Skin epidermis (tissue), 12 donors: Measurements from ENCODE around the gene BCL2.
"Not testable (repeated sequence)": the region's sequence is repeated elsewhere in the genome, so short reads cannot be mapped to it uniquely, and the experiment has no call there.

Experiments used
- H3K27ac ChIP-seq, 21 experiments: fragments of 200-600 bp; sonication (generic) in 11 of 21; one replicate each; pipeline ENCODE4 v1.5.0; 2020; ENCODE audit warnings: mild to moderate bottlenecking in 3 of 21, inconsistent platforms in 2 of 21, moderate library complexity in 2 of 21
- H3K4me3 ChIP-seq, 7 experiments: fragments of 200-600 bp; sonication (generic) in 2 of 7; one replicate each; pipeline ENCODE4 v1.5.0; 2020; ENCODE audit warnings: inconsistent platforms in 2 of 7, mild to moderate bottlenecking in 2 of 7, moderate library complexity in 1 of 7

BCL2 gene

DNA sequence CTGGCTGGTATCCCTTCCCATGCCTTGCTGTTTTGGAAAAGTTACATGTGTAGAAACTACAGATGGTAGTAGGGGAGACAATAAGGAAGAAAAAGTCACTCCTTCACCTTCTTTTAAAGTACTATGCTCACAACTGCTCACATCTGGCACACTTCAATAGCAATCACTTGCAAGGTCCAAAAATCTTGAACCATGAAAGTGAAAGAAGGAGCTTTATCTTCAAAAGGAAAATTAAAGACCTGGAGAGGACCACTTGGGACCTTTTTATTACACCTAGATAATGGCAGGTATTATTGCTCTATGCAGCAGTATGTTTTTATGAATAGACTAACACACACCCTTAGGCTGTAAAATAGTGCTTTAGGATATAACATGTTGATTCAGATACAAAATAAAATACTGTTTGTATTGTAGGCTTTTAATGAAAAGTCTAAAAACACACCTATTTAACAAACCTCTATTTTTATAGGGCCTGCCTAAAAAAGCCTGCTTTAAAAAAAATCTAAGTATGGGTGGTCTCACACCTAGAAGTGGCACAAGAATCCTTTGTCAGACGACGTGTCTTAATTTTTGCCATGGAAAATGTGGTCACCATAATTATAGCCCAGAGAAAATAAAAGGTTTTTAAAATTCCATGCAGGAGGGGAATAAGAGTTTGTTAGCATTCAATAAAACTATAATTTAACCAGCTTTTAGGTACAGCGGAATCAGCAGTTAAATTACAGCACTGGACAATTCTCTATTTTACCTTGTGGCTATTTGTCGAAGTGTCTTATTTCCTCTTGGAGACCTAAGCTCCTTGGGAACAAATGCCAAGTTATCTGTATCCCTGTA lies 124.0 kb downstream of the BCL2 start:
- H3K4me3 ChIP-seq = no peak overlapping the region
- H3K27ac ChIP-seq = no peak overlapping the region

DNA sequence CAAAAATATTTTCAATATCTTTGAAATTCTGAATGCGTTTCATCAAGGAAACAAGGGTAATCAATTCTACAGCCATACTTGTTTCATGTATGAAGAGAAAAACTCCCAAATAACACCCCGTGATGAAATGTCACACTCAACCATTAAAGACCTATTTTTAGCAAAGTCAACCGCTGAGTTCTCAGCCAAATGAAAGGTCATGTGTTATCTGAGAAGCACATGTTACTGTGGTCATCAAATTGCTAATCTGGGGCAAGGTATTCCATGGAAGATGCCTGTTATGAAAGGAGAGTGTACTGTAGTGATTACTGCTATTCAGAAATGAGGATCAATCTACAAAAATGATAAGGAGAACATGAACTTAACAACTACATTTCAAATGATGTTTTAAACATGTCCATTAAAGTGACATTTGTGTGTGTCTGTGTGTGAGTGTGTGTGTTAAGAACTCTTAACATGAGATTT lies 126.7 kb downstream of the BCL2 start:
- H3K4me3 ChIP-seq = no peak overlapping the region
- peak overlapping the region in 1 of 21 experiments; percentile 36 for H3K27ac ChIP-seq

DNA sequence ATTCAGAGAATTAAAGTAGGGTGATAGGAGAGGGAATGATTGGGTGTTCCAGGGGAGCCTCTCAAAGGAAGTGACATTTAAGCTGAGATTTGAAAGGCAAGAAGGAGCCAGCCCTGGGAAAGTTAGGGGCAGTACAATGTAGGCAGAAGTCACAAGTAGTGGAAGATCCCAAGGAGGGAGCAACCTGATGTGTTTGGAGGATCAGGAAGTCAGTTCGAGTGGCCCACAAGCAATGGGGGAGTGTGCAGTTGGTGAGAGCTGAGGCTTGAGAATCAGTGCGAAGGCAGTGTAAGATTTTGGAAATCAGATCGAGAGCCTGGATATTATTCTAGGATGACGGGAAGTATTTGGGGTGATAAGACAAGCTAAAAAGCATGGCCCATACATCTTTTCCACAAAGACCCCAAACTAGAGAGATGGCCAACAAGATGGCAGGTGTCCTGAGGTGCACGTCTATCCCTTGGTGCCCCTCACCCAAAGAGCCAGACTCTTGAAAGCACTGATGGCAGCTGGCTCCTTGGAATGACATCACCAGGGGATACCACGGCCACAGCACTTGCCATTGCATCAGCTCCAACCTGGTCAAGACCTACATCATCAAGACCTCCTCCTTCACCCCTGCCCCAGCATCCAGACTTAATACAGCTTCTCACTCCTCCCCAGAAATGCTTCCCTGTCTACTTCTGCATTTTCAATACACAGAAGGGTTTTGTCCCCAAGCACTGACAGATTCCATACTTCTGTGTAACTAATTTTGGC lies 127.3 kb downstream of the BCL2 start:
- H3K27ac ChIP-seq = peak overlapping the region in 1 of 21 experiments; percentile 36
- no peak overlapping the region for H3K4me3 ChIP-seq

DNA sequence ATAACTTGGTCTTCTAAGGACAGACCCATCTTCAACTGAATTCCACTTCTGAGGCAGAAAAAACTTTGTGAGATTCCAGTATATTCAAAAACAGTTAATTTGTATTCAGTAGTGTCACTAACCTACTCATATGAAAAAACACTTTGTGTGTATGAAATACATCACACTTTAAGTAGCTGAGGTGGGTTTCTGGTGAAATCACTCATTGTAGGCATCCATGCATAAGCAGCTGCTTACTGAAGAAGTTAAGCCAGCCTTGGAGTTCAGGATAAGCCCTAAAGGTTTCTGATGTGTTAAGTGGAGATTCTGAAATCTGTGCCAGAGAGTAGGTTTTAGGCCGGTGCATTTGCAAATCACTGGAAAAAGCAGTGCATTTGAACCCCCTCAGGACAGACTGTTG lies 128.2 kb downstream of the BCL2 start:
- H3K4me3 ChIP-seq = no peak overlapping the region
- no peak overlapping the region for H3K27ac ChIP-seq

DNA sequence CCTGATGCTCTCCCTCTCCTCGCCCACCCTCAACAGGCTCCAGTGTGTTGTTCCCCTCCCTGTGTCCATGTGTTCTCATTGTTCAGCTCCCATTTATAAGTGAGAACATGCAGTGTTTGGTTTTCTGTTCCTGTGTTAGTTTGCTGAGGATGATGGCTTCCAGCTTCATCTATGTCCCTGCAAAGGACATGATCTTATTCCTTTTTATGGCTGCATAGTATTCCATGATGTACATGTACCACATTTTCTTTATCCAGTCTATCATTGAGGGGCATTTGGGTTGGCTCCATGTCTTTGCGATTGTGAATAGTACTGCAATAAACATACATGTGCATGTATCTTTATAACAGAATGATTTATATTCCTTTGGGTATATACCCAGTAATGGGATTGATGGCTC lies 128.7 kb downstream of the BCL2 start:
- H3K4me3 ChIP-seq, H3K27ac ChIP-seq: not testable (repeated sequence)

DNA sequence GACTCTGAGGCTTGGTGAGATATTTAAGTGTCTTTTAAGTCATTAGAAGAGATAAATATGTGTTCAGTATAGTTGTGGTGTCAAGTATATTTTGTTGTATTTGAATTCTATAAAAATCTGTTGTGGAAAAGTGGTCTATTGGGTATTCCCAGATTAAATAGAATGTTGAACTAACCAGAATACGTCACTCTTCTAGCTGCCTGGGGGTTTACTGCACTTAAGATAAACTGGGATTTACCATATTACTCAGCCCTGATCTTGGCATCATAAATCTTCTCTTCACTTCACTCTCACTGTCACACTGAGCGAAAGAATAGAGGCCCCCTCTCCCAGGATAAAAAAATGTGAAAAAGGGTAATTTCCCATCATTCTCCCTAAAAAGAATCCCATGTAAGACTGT lies 129.8 kb downstream of the BCL2 start:
- no peak overlapping the region for H3K4me3 ChIP-seq
- H3K27ac ChIP-seq = no peak overlapping the region

DNA sequence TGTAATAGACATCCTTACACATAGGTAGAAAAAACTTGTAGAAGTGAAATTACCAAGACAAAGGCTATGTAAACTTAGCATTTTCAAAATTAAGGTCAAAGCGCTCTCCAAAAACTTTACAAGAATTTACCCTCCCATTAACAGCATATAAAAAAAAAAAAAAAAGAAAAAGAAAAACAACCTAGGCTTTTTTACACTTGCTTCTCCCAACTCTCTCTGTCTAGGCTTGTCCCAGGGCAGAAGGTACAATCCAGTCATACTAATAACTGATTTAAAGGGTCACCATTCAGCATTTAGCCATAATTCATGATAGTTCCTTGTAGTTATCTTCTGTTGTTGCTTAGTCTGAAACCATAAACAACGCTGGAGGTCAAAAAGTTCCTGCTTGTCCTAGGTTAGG lies 130.5 kb downstream of the BCL2 start:
- Histone ChIP-seq H3K27ac (no peak overlapping the region), H3K4me3 (no peak overlapping the region)

DNA sequence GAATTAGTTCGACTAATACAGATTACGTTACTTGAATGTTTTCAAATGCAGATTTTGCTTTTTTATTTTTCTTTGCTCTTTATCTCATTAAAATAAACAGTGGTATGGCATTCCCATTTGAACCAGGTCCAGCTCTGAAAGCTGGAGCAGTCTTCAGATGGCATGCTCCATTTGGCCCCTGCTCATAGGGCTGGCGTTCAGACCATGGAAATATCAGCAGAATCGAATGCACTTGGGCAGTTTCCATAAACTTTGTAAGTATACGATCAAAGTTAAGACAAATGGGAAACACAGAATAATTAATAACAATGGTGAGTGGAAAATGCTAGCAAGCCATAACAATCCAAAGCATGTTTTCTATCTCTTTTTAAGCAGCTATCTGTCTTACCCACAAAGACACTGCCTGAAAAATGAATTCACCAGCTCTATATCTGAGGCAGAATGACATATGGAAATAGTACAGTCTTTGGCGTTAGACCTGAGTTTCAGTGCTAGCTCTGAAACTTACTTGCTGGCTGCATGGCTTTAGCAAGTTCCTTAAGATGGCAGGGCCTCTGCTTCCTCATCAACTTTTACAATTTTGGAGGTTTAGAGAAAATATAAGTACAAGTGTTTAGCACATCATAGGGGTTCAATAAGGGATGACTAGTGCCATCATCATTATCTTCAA lies 131.6 kb downstream of the BCL2 start:
- no peak overlapping the region for H3K4me3 ChIP-seq
- H3K27ac ChIP-seq = peak overlapping the region in 4 of 21 experiments; percentile 5 to 39 (median 22)

DNA sequence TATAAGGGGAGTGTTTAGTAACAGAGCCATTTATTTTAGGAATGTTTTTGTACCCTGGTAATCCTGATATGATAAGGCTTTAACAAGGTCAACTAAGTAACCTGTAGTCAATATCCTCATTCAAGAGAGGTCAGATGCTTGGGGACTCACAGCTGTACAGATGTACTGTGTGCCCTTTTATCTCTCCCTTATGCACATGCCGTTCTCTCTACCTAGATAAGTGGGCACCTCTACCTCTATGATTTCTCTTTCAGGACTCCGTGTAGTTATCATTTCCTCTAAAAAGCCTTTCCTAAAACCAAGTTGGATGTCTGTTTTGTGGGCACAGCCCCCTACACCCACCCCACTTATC lies 132.4 kb downstream of the BCL2 start:
- peak overlapping the region in 2 of 21 experiments; percentile 31 to 39 for H3K27ac ChIP-seq

DNA sequence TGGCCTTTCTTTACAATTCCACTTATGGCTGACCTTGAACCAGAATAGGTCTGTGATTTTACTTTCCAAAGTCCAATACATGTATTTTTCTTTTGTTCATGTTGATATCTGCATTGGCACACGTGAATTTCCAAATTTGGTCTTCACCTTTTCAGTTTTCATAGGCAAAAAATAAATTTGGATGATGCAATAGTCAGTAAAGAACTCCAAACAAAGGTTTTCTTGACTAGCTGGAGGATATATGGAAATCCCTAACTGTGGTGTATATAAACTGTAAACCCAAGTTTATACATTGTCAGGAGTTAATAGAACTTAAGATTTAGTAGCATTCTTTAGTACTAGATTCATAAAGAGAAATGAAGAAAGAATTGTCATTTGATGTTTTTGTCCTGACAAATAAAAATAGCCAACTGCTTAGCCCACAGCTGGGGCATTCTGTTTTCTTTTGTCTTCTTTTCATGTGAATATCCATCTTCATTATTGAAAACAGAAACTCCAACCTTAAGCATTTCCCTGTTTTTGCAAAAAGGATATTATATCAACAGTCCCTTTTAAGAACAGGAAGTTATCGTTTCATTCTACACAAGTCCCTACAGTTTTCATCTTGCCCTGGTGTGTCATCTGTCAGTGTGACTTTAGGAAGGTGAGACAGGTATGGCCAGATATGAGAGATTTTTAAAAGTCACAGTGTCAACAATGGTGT lies 132.9 kb downstream of the BCL2 start:
- Histone ChIP-seq H3K27ac (peak overlapping the region in 1 of 21 experiments; percentile 39), H3K4me3 (no peak overlapping the region)

More for the DNA sequence above, 132.4 kb downstream of the BCL2 start:
- no peak overlapping the region for H3K4me3 ChIP-seq

DNA sequence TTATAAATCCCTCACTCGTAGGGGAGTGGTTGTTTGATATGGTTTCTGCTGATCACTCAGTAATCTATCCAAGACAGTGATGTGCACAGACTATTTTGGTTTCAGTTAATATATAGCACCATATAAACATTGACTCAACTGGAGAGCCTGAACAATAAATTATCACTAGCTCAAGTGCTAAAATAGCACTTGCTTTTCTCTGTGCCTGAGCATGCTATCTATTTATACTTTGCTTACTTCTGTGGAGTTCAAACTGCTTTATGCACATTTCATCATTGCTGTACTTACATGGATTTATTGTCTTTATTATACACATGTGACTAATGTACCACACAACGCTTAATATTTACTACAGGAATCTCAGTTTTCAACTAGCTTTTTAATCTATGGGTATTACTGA lies 133.6 kb downstream of the BCL2 start:
- H3K27ac ChIP-seq = no peak overlapping the region

DNA sequence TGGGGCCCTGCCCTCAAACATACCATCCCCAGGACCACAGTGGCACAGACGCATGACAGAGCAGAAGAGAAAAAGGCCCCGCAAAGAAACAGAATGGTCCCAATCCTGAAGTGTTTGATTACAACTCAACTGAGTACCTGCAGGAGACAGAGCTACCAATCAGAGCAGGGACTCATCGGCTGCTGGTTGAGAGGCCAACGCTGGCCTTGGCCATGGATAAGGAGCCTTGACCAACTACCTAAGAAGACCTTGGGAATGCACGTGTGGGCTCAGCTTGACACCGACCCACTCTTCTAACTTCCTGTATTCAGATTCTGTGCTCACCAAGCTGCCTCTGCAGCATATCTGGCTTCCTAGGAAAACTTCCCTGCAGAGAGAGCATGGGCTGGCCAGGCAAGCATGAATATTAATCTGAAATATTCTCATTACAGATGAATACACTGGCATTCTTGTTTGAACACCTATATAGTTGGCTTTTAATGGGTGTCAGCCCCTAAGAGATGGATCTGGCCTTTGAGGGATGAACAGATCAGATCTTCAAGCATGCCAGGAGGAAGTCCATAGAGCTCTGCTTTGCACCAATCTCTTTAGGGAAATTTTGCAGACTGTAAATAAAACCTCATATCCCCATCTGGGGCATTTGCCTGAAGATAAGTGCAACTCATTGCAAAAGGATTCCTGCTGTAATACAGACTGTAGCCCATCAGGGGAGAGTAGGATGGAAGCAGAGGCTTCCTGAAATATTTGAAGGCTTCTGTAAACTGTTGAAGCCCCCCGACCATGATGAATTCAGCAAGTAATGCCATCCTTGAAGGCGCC lies 135.4 kb downstream of the BCL2 start:
- Histone ChIP-seq H3K4me3 (no peak overlapping the region), H3K27ac (no peak overlapping the region)

More for the DNA sequence above, 133.6 kb downstream of the BCL2 start:
- no peak overlapping the region for H3K4me3 ChIP-seq

DNA sequence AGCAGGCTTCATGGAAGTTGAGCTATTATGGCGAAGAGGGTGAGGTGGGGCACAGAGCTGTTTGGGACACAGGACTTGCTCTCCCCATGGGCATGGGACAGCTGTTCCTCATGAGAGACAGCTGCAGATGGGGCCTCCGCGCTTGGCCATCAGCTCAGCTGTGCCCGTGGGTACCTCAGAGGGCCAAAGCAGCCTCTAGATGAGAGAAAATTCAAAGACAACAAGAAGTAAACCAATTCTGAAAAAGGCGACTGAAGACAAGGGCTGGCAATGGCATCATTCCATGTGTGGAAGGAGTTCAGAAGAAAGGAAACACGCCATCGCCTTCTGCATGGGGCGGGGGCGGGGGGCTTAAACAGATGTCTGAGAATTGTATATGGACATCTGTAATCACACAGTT lies 136.2 kb downstream of the BCL2 start:
- peak overlapping the region in 1 of 21 experiments; percentile 22 for H3K27ac ChIP-seq
- no peak overlapping the region for H3K4me3 ChIP-seq

DNA sequence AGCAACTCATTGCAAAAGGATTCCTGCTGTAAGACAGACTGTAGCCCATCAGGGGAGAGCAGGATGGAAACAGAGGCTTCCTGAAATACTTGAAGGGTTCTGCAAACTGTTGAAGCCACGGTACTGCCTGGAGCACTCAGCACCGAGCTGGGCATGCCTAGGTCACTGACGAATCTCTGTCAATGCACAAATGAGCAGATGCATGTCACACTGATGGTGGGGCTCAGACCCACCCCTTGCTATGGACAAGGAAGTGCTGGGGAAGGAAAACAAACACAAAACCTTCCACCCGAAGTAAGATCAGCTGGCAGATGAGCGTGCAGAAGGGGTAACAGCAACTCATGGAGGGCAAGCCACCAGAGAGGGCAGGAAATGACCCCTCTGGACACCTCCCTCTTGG lies 136.7 kb downstream of the BCL2 start:
- peak overlapping the region in 1 of 21 experiments; percentile 22 for H3K27ac ChIP-seq

DNA sequence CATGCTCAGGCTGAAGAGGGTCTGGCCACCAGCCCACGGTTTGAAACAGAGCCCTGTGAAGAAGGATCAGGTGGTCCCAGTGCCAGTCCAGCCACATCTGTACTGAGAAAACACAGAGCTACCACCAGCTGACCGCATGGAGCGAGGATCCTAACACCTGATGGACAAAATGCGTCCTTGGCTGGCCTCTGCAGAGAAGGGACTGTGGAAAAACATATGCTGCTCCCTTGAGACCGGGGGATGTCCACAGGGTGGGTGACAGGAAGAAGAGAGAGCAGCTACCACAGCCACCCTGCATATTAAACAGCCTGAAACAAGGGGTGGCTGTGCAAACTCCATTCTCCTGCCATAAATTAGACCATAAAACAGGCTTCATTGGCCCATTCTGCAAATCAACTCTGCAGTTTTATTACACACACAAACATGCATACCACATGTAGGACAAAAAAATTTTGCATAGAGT lies 137.2 kb downstream of the BCL2 start:
- no peak overlapping the region for H3K4me3 ChIP-seq
- H3K27ac ChIP-seq = peak overlapping the region in 1 of 21 experiments; percentile 5

More for the DNA sequence above, 136.7 kb downstream of the BCL2 start:
- H3K4me3 ChIP-seq = no peak overlapping the region

DNA sequence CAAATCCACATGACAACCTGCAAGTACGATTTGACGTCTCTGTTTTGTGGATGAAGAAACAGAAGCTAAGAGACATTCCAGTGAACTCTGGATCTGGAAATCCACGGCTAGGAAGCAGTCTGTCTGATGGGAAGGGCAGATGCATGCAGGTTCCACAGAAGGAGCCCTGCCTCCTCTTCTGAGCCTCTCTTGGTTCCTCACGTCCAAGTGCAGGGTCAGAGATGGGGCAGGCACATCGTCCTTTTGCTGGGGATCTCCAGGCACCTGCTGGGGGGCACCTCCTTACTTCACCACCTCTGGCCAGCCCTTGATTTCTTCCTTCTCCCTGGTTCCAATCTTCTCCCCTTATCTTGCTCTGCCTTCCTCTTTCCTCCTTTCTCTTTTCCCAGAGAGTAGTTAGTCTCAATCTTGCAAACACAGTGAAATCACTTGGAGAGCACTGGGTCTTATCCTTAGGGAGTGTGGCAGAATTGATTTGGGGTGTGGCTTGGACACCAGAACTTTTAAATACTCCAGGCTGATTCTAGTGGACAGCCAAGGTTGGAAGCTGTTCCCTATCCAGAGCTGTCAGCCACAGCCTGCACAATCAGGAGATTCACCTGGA lies 137.8 kb downstream of the BCL2 start:
- H3K27ac ChIP-seq = peak overlapping the region in 1 of 21 experiments; percentile 5
- H3K4me3 ChIP-seq = no peak overlapping the region

DNA sequence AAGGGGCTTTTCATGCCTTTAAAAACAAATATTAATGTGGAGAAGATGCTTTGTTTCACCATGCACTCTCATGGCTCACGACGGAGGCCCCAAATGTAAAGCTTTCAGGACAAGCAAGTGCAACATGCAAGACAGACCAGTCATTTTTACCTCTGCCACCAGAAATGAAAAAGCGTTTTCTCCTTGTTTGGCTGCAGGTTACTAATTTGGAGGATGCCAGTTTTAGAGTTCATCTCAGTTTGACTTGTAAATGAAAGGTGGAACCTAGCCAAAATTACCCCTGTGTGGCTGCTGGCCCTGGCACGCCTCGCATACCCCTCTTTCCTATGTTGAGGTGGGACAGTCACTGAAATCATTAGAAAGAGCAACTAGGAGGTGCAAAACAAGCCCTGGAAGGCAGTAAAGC lies 138.6 kb downstream of the BCL2 start:
- Histone ChIP-seq H3K27ac (no peak overlapping the region), H3K4me3 (no peak overlapping the region)

DNA sequence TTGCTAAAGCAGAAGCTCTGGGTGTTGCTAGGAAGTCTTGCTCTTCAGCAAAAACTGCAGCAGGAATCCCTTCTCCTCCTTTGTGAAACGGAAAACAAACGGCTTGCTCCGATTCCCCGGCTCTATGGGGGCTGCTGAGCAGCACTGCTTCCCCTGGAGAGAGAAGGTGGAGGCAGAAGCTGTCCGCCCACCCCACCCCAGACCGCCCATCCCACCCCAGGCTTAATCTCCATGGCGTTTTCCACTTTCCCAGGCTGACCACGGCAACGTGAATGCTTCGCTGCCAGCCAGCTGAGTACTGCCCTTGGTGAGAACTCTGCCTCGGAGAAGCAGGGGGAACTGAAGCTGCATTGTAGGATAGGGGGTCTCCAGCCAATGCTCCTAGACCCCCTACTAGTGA lies 139.2 kb downstream of the BCL2 start:
- Histone ChIP-seq H3K27ac (no peak overlapping the region), H3K4me3 (no peak overlapping the region)
